Measurements from ENCODE around the gene GOSR2. TPM values are rescaled to one million over a fixed set of nuclear protein-coding genes. Genes with fewer than 3 reads are reported as not detected.

The GOSR2 gene
- total and polyA plus RNA-seq, 2 of the 8 experiments (the other 6 are each of a cell fraction or from before 2014, with no cell fraction given): 28.2 to 36.2 TPM

- TF ChIP-seq POU5F1 (IDR thresholded peaks at IDR 0.05; ENCODE audit: low read depth, low read length) (no peak), EGR1 (IDR thresholded peaks at IDR 0.05; ENCODE audit: borderline replicate concordance, low read depth, low read length) (0 out of 2 replicates have a peak, but pooled peaks have one; percentile 28), SAP30 (IDR thresholded peaks at IDR 0.05; ENCODE audit: insufficient read depth, insufficient replicate concordance, low read length) (no peak), RXRA (IDR thresholded peaks at IDR 0.05; ENCODE audit: insufficient read depth, low read depth, low read length) (no peak), ZNF274 (IDR thresholded peaks at IDR 0.05; ENCODE audit: borderline replicate concordance, extremely low read depth, low read length) (no peak), EP300 (IDR thresholded peaks at IDR 0.05; ENCODE audit: borderline replicate concordance in 1 of 2, low read depth in 2 of 2, low read length in 2 of 2) (no peak), YY1 (IDR thresholded peaks at IDR 0.05; ENCODE audit: low read depth, low read length) (peak; percentile 93), RAD21 (IDR thresholded peaks at IDR 0.05 in 1 of 2, conservative IDR thresholded peaks at IDR 0.05 in 1 of 2; ENCODE audit: low read depth in 2 of 2, low read length in 2 of 2) (peak; percentile 57 to 63), JUND (IDR thresholded peaks at IDR 0.05; ENCODE audit: low read length) (0 out of 2 replicates have a peak, but pooled peaks have one; percentile 5), GABPA (IDR thresholded peaks at IDR 0.05; ENCODE audit: borderline replicate concordance, insufficient read depth, low read length) (0 out of 2 replicates have a peak, but pooled peaks have one; percentile 12), CBX8 (IDR thresholded peaks at IDR 0.05; ENCODE audit: borderline replicate concordance, low read depth, low read length) (no peak), SIN3A (conservative IDR thresholded peaks at IDR 0.05 in 1 of 2, IDR thresholded peaks at IDR 0.05 in 1 of 2; ENCODE audit: low read depth in 1 of 2, low read length in 2 of 2) (peak; percentile 61 to 77; a peak in 2 of 4 replicates), BACH1 (IDR thresholded peaks at IDR 0.05; ENCODE audit: low read length) (peak; percentile 31; the same call in 1 of the 2 replicates), CREB1 (IDR thresholded peaks at IDR 0.05) (no peak), TCF12 (IDR thresholded peaks at IDR 0.05; ENCODE audit: low read depth, low read length) (peak; percentile 58; the same call in 1 of the 2 replicates), MAX (IDR thresholded peaks at IDR 0.05) (peak; percentile 72), SP1 (IDR thresholded peaks at IDR 0.05; ENCODE audit: low read depth, low read length) (peak; percentile 32; the same call in 1 of the 2 replicates), BCL11A (IDR thresholded peaks at IDR 0.05; ENCODE audit: low read depth in 2 of 2, low read length in 2 of 2) (no peak), BRCA1 (IDR thresholded peaks at IDR 0.05; ENCODE audit: low read depth, low read length) (no peak)
Measured at GRCh38 chr17:46977348-46977747, 54.4 kb downstream of the GOSR2 start (continued).
